Measurements from ENCODE around the gene RELN.

The RELN gene

GRCh38 chr7:103605640-103606039 lies 383.8 kb downstream of the RELN start:
- H3K27ac ChIP-seq = no peak overlapping the region
- DNase-seq (ENCODE audit: low read depth, low spot score) = no peak

GRCh38 chr7:103598326-103598905 lies 391.0 kb downstream of the RELN start:
- DNase-seq (ENCODE audit: low read depth, low spot score) = no peak

GRCh38 chr7:103597606-103598005 lies 391.9 kb downstream of the RELN start:
- H3K27ac ChIP-seq = no peak overlapping the region
- DNase-seq (ENCODE audit: low read depth, low spot score) = no peak

More at GRCh38 chr7:103598326-103598905, 391.0 kb downstream of the RELN start:
- no peak overlapping the region for H3K27ac ChIP-seq

- H3K27ac ChIP-seq = no peak overlapping the region
- DNase-seq (ENCODE audit: low read depth, low spot score) = no peak
Measured at GRCh38 chr7:103594186-103594585, 395.3 kb downstream of the RELN start.

- DNase-seq (ENCODE audit: low read depth, low spot score) = peak; percentile 22
- H3K27ac ChIP-seq = no peak overlapping the region
Measured at GRCh38 chr7:103593691-103594090, 395.8 kb downstream of the RELN start.

- H3K27ac ChIP-seq = no peak overlapping the region
- no peak for DNase-seq (ENCODE audit: low read depth, low spot score)
Measured at GRCh38 chr7:103592844-103593243, 396.6 kb downstream of the RELN start.

GRCh38 chr7:103592187-103592586 lies 397.3 kb downstream of the RELN start:
- no peak overlapping the region for H3K27ac ChIP-seq
- DNase-seq (ENCODE audit: low read depth, low spot score) = no peak

GRCh38 chr7:103580031-103580430 lies 409.4 kb downstream of the RELN start:
- no peak for DNase-seq (ENCODE audit: low read depth, low spot score)
- H3K27ac ChIP-seq = no peak overlapping the region

- DNase-seq (ENCODE audit: low read depth, low spot score) = no peak
- H3K27ac ChIP-seq = no peak overlapping the region
Measured at GRCh38 chr7:103577059-103577458, 412.4 kb downstream of the RELN start.

GRCh38 chr7:103576641-103577040 lies 412.8 kb downstream of the RELN start:
- no peak for DNase-seq (ENCODE audit: low read depth, low spot score)

GRCh38 chr7:103574576-103574975 lies 414.9 kb downstream of the RELN start:
- no peak overlapping the region for H3K27ac ChIP-seq
- no peak for DNase-seq (ENCODE audit: low read depth, low spot score)

More at GRCh38 chr7:103576641-103577040, 412.8 kb downstream of the RELN start:
- H3K27ac ChIP-seq = no peak overlapping the region

- DNase-seq (ENCODE audit: low read depth, low spot score) = no peak
- H3K27ac ChIP-seq = no peak overlapping the region
Measured at GRCh38 chr7:103573479-103574058, 415.9 kb downstream of the RELN start.

GRCh38 chr7:103571586-103571985 lies 417.9 kb downstream of the RELN start:
- H3K27ac ChIP-seq = no peak overlapping the region
- no peak for DNase-seq (ENCODE audit: low read depth, low spot score)

- no peak overlapping the region for H3K27ac ChIP-seq
- no peak for DNase-seq (ENCODE audit: low read depth, low spot score)
Measured at GRCh38 chr7:103569621-103570305, 419.7 kb downstream of the RELN start.

GRCh38 chr7:103564416-103564815 lies 425.0 kb downstream of the RELN start:
- no peak overlapping the region for H3K27ac ChIP-seq
- no peak for DNase-seq (ENCODE audit: low read depth, low spot score)

GRCh38 chr7:103560136-103560535 lies 429.3 kb downstream of the RELN start:
- no peak overlapping the region for H3K27ac ChIP-seq
- no peak for DNase-seq (ENCODE audit: low read depth, low spot score)

- no peak overlapping the region for H3K27ac ChIP-seq
- DNase-seq (ENCODE audit: low read depth, low spot score) = no peak
Measured at GRCh38 chr7:103551016-103551415, 438.4 kb downstream of the RELN start.

GRCh38 chr7:103549786-103550185 lies 439.7 kb downstream of the RELN start:
- DNase-seq (ENCODE audit: low read depth, low spot score) = no peak
- H3K27ac ChIP-seq = no peak overlapping the region

GRCh38 chr7:103547451-103548284 lies 441.8 kb downstream of the RELN start:
- no peak overlapping the region for H3K27ac ChIP-seq
- no peak for DNase-seq (ENCODE audit: low read depth, low spot score)

GRCh38 chr7:103542470-103542869 lies 447.0 kb downstream of the RELN start:
- no peak for DNase-seq (ENCODE audit: low read depth, low spot score)
- no peak overlapping the region for H3K27ac ChIP-seq

- no peak overlapping the region for H3K27ac ChIP-seq
- DNase-seq (ENCODE audit: low read depth, low spot score) = no peak
Measured at GRCh38 chr7:103541947-103542346, 447.5 kb downstream of the RELN start.

All from epithelial cell of prostate (primary cell).